Anterior cingulate cortex (tissue), 58 donors: ENCODE results near the gene IFIH1.

Experiments
- DNase-seq, 58 donors: peaks; one replicate each; lab custom pipeline; 2025; lab: John Stamatoyannopoulos, UW

IFIH1 gene

DNA sequence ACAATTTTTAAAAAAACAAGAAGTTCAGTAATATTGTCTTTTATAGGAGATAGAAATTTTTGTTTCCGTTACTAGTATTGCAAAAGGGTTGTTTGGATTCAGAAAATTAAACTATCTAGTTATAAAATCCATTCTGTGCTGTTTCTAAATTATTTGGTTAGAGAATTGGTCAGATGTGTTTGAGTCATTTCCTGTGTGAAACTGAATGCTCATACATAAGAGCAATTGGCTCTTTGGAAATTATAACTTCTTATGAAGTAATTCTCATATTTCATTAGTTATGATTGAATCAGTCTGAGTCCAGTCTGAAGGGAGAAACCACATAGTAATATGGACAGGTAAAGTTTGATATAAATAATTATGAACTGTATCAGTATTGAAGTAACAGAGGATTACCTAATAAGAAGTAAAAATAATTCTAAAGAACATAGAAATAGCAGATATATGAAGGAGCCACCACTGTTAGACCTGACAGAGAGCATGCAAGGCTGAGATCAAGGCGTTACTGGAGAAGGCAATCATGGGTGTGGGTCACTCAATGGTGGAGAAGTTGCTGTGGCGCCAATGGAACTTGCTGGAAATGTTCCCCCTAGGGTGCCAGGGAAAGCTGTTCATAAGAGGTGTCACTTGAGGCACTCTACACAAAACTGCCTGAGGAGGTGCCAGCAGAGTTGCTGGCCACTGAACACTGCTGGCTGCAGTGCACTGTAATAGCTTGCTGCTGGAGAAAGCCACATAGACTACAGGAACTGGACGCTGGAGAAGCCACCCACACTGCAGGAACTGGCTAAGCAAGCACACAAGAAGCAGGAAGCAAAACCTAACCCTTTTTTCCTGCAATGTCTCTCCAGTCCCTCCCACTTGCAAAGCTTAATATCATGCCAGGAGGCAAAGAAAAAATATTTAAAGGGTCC, 57.2 kb downstream of the IFIH1 start:
- DNase-seq = no peak

DNA sequence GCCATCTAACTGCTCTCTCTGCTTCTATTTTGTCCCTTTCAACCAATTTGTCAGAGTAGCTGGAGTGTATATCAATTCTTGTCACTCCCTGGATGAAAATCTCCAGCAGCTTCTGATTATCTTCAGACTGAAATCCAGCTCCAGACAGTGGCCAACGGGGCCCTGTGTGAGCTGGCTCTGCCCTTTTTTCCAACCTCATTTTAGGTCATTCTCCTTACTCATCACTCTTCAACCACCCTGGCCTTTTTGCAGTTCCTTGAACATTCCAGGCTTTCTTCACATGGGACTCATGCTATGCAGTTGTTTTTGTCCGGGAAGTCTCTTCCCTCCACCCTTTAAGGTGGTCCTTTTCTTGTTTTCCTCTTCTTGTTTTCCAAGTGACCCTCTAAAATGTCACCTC, 59.8 kb downstream of the IFIH1 start:
- DNase-seq = no peak

- no peak for DNase-seq
These were observed 60.3 kb downstream of the IFIH1 start for GRCh38 chr2:162258169-162258568.

- no peak for DNase-seq
These were observed 61.1 kb downstream of the IFIH1 start for GRCh38 chr2:162257425-162257824.

GRCh38 chr2:162256591-162256991, 61.9 kb downstream of the IFIH1 start:
- DNase-seq = no peak

DNA sequence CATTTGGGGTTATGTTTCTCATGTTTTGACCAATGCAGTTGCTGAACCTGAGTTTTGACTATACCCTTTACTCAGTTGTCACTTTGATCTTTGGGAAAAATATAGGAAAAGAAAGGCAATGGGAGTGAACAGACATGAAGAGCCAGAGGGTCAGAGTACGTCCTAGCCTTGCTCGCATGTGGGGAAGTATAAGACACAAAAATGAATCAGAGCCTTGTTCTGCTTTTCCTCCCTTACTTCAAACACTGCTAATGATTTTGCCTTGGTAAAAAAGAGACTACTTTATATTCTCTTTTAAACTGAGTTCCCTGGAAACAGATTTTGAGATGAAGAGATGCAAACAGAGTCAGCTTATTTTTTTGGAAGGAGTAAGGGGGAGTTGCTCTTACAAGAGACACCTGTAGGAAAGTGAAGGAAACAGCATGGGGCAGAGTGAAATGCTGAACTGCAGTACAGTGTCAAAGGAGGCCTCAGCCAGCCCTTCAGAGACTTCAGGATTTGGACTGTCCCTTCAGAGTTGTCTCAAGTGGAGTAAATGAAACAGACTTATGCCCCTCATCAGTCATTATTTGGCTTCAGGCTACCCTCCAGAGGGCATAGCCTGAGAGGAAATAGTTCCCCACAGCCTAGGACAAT, 64.1 kb downstream of the IFIH1 start:
- DNase-seq = no peak

- peak in 3 of 58 donors; percentile 12 to 36 (median 16) for DNase-seq
These were observed 65.0 kb downstream of the IFIH1 start for GRCh38 chr2:162253435-162253834.

- DNase-seq = no peak
These were observed 66.3 kb downstream of the IFIH1 start for GRCh38 chr2:162252153-162252552.

DNA sequence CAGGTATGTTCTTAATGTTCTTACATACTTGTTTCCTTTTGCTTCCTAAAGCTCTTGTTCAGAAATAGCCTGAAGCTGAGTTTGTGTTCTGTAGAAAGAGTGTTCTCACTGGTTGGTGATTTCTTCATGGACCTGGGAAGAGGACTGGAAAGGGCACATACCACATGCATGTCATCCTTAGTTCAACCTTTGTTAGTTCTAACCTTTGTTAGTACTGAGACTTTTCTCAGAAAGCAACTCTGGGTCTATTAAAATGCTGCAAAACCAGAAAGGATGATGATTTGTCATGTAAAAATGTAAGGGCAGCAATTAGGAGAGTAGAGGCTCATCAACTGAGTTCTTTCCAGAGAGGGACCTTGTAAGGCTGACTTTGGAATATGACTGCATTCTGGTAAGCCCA, 72.7 kb downstream of the IFIH1 start:
- no peak for DNase-seq

GRCh38 chr2:162245061-162245460, 73.4 kb downstream of the IFIH1 start:
- DNase-seq = no peak

- DNase-seq = no peak
These were observed 73.9 kb downstream of the IFIH1 start for GRCh38 chr2:162244541-162245031.

DNA sequence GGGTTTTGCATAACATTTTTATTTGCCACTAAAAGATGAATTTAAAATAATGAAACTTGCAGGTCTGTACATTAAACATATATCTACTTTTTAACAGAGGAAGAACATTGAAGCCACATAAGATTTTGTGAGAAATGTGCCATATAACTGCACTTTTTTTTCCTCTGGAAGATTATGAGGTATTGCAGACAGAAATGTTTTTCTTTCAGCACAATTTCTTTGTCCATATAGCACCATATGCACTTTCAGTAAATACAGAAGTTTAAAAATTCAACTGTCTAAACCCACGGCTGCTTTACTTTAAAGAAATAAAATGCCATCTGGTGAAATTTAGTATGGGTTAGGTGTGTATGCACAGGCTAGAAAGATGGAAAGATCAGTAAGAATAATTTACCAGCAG, 74.8 kb downstream of the IFIH1 start:
- DNase-seq = no peak

GRCh38 chr2:162243294-162243693, 75.2 kb downstream of the IFIH1 start, which contains the start of gene FAP:
FAP (minus strand) TSS chr2:162243445; CDS start chr2:162243327, 118 bp downstream.
- no peak for DNase-seq

GRCh38 chr2:162242586-162243280, 75.8 kb downstream of the IFIH1 start:
- DNase-seq = no peak

GRCh38 chr2:162241571-162241970, 76.9 kb downstream of the IFIH1 start:
- DNase-seq = no peak

DNA sequence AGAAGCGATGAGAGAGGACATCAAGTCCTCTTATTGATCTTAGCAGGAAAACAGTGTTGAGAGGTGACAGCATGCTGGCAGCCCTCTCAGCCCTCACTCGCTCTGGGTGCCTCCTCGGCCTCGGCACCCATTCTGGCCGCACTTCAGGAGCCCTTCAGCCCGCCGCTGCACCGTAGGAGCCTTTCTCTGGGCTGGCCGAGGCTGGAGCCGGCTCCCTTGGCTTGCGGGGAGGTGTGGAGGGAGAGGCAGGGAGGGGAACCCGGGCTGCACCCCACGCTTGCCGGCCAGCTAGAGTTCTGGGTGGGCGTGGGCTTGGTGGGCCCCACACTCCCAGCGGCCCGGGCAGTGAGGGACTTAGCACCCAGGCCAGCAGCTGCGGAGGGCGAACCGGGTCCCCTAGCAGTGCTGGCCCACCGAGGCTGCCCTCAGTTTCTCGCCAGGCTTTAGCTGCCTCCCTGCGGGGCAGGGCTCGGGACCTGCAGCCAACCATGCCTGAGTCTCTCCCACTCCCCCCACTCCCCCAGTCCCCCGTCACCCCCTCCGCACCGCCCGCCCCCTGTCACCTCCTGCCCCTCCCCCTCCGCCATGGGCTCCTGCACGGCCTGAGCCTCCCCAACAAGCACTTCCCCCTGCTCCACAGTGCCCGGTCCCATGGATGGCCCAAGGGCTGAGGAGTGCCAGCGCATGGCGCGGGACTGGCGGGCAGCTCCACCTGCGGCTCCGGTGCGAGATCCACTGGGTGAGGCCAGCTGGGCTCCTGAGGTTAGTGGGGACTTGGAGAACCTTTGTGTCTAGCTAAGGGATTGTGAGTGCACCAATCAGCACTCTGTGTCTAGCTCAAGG, 83.6 kb downstream of the IFIH1 start:
- DNase-seq = no peak

- DNase-seq = no peak
These were observed 85.3 kb downstream of the IFIH1 start for GRCh38 chr2:162233197-162233596.

GRCh38 chr2:162232671-162233070, 85.8 kb downstream of the IFIH1 start:
- no peak for DNase-seq

GRCh38 chr2:162232027-162232426, 86.5 kb downstream of the IFIH1 start:
- no peak for DNase-seq

DNA sequence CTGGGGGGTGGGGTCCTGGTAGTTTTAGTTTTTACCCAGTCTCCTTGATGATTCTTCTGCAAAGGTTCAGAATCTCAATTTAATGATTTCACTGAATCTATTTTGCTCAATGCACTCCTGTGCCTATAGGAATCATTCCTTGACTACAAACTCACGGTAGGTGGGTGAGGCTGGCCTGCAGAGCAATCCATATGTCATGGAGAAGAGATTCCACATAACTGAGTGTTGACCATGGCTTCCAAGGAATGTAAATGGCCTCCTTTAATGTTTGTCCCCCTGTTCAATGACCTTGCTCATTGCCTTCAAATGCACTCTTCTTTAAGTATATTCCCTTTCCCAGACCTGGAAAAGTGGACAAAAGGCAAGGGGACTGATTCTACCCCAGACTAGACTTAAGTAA, 87.7 kb downstream of the IFIH1 start:
- DNase-seq = no peak
